Fibroblast of skin of back (primary cell): ENCODE results near the gene SUSD5.
"Not testable (repeated sequence)": the region's sequence is repeated elsewhere in the genome, so short reads cannot be mapped to it uniquely, and the experiment has no call there.

Experiments
- DNase-seq: peaks from one replicate; pipeline ENCODE4 v3.0.0-alpha.2; 2013

Gene SUSD5

DNA sequence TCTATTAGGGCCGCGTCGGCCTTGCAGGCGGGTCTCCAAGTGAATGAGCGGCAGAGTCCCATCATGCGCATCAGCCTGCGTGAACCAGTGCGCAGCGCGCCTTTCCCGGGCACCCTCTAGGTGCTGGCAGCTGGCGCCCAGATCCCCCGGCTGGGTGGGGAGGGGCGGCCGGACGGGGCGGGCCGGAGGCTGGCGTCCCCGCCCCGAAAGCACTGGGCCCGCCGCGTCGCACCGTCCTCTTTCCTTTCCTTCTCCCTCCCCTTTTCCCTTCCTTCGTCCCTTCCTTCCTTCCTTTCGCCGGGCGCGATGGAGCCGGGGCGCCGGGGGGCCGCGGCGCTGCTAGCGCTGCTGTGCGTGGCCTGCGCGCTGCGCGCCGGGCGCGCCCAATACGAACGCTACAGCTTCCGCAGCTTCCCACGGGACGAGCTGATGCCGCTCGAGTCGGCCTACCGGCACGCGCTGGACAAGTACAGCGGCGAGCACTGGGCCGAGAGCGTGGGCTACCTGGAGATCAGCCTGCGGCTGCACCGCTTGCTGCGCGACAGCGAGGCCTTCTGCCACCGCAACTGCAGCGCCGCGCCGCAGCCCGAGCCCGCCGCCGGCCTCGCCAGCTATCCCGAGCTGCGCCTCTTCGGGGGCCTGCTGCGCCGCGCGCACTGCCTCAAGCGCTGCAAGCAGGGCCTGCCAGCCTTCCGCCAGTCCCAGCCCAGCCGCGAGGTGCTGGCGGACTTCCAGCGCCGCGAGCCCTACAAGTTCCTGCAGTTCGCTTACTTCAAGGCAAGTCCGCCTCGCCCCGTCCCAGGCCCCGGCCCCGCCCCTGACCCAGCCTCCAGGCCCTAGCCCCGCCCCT lies 104.6 kb downstream of the SUSD5 start, which contains the start of gene CRTAP:
Gene CRTAP, plus strand, starts transcription at position 243 of the 850 bp plus-strand sequence. Its CDS starts 64 bp downstream, at position 307.
- peak; percentile 94 for DNase-seq

DNA sequence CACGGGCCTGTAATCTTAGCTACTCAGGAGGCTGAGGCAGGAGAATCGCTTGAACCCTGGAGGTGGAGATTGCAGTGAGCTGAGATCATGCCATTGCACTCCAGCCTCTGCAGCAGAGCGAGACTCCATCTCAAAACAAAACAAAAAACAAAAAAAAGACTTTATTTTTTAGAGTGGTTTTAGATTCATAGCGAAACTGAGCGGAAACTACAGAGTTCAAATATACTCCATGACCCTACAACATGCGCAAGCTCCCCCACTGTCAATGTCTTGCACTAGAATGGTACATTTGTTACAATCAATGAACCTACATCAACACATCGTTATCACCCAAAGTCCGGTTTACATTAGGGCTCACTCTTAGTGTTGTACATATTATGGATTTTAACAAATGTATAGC lies 107.0 kb downstream of the SUSD5 start:
- no peak for DNase-seq

DNA sequence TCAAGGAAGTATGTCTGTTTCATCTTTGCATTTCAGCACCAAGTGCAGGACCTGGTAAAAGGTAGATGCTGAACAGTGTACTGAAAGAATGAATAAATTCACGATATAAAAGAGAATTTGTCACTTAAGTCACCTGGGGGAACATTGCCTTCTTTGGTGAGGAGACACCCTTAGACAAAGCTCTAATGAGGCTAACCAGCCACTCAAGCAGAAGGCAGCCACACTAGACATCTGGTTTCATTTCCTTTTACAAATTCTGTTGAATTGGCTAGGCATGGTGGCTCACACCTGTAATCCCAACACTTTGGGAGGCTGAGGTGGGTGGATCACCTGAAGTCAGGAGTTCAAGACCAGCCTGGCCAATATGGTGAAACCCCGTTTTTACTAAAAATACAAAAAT lies 111.8 kb downstream of the SUSD5 start:
- not testable (repeated sequence) for DNase-seq

DNA sequence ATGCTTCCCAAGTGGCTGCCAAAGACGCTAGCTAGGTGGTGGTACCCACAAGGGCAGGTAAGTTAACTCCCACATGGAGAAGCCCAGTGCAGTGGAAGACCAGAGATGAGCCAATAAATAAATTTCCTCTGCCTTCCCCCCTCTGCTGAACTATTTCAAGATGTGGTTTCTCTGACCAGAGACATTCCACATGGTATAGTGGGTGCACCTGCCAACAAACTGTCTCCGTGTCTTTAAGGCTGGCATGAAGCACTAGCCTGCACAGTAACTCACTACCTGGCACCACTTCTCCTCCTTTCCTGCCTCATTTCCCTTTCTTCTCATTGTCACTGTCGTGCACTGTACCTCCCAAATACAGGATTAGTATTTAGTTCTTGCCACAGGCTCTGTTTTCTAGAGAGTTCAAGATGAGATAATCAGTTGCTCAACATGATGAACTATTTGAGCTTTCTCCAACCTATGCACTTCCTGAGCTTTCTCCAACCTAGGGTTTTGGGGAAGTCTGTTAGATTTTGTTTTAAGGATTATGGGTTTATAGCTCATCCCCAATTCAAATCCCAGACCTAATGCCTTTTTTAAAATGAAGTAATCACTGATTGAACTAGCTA lies 113.2 kb downstream of the SUSD5 start:
- no peak for DNase-seq

DNA sequence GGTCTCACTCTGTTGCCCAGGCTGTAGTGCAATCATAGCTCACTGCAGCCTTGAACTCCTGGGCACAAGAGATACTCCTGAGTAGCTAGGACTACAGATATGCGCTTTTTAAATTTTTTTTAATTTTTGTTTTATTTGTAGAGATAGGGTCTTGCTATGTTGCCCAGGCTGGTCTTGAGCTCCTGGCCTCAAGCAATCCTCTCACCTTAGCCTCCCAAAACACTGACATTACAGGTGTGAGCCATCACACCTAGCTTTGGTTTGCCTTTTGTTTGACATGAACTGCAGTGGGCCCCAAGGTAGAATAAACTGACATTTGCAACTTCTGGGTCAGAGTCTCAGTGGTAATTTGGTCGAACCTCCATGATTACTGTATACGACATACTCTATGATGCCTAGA lies 113.8 kb downstream of the SUSD5 start:
- DNase-seq = no peak

DNA sequence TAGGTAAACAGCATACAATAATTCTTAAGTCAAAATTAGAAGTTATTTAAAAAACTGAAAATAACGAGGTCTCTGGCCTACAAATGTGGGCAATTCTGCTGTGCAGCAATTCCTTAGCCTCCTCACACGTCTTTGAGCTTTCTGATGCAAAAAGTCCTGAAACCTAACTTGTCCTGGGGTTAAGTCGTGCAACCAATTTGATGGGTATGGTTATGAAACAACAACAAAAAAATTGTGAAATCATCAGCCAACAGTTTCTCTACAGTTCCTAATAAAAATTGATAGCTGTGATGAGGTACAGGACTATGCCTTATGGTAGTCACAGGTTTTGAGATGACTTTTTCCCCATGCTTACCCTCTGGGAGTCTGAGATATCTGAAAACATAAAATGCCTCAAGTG lies 115.1 kb downstream of the SUSD5 start:
- no peak for DNase-seq

DNA sequence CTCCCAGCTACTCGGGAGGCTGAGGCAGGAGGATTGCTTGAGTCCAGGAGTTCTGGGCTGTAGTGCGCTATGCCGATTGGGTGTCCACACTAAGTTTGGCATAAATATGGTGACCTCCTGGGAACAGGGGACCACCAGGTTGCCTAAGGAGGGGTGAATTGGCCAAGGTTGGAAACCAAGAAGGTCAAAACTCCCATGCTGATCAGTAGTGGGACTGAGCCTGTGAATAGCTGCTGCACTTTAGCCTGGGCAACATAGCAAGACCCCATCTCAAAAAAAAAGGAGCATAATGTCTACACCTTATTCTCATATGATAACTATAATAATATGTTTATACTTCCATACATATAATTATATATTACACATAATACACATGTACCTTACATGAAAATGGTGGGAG lies 115.6 kb downstream of the SUSD5 start:
- no peak for DNase-seq

DNA sequence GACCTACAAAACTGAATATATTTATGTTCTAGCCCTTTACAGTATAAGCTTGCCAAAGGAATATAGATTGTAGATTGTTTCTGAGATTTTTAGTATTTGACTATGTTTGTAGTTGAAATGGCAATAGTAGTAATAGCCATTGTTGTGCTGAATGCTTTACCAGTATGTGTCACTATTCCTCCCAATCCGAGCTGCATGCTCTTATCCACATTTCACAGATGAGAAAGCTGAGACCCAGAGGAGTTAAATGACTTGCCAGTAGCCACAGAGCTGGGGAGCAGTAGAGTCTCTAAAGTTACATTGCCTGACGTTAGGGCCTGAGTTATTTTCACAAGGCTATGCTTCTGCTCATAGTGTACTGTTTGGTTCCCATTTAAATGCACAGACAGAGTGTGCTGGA lies 118.4 kb downstream of the SUSD5 start:
- DNase-seq = no peak
